ENCODE results near the gene PURA. TPM values are rescaled to one million over a fixed set of nuclear protein-coding genes. Genes with fewer than 3 reads are reported as not detected.
A peak's percentile ranks its signal among the peaks of the same experiment; 100 is the strongest.

The PURA gene
- total and polyA plus RNA-seq, 2 of the 13 experiments (the other 11 are each of a cell fraction or from before 2014, with no cell fraction given), result 2.0 to 5.0 TPM

GRCh38 chr5:140174465-140175366 lies 60.8 kb downstream of the PURA start, which contains the start of gene CYSTM1 (continued):
- TF ChIP-seq ZNF441 (CRISPR knock-in tag; IDR thresholded peaks at IDR 0.05; ENCODE audit: borderline replicate concordance) (no peak), ZFX (CRISPR knock-in tag; IDR thresholded peaks at IDR 0.05; ENCODE audit: low read depth) (peak; percentile 63; the same call in 1 of the 2 replicates), CCAR2 (optimal IDR thresholded peaks at IDR 0.05; ENCODE audit: low read depth, low read length) (peak; percentile 59), ZNF382 (CRISPR knock-in tag; IDR thresholded peaks at IDR 0.05; ENCODE audit: borderline replicate concordance) (no peak), ZNF761 (CRISPR knock-in tag; conservative IDR thresholded peaks at IDR 0.05) (no peak), ZNF326 (CRISPR knock-in tag; IDR thresholded peaks at IDR 0.05; ENCODE audit: borderline replicate concordance) (no peak), ZNF549 (CRISPR knock-in tag; IDR thresholded peaks at IDR 0.05) (0 out of 2 replicates have a peak, but pooled peaks have one; percentile 28), SRSF4 (IDR thresholded peaks at IDR 0.05; ENCODE audit: low read depth, low read length, poor library complexity, severe bottlenecking) (no peak), CCDC6 (CRISPR knock-in tag; IDR thresholded peaks at IDR 0.05) (peak; percentile 12; the same call in 1 of the 2 replicates), HDAC2 (CRISPR knock-in tag; IDR thresholded peaks at IDR 0.05) (peak; percentile 56; the same call in 1 of the 2 replicates), ZNF724P (CRISPR knock-in tag; IDR thresholded peaks at IDR 0.05; ENCODE audit: borderline replicate concordance) (peak; percentile 76; the same call in 1 of the 2 replicates), ZNF562 (CRISPR knock-in tag; IDR thresholded peaks at IDR 0.05; ENCODE audit: borderline replicate concordance) (no peak), NFKBIZ (CRISPR knock-in tag; IDR thresholded peaks at IDR 0.05) (no peak), ZMYM3 (CRISPR knock-in tag; IDR thresholded peaks at IDR 0.05) (0 out of 2 replicates have a peak, but pooled peaks have one; percentile 14), ATF1 (CRISPR knock-in tag; IDR thresholded peaks at IDR 0.05) (peak; percentile 77), GLI4 (CRISPR knock-in tag; IDR thresholded peaks at IDR 0.05; ENCODE audit: borderline replicate concordance) (no peak)
- TF ChIP-seq, protein P1, sequence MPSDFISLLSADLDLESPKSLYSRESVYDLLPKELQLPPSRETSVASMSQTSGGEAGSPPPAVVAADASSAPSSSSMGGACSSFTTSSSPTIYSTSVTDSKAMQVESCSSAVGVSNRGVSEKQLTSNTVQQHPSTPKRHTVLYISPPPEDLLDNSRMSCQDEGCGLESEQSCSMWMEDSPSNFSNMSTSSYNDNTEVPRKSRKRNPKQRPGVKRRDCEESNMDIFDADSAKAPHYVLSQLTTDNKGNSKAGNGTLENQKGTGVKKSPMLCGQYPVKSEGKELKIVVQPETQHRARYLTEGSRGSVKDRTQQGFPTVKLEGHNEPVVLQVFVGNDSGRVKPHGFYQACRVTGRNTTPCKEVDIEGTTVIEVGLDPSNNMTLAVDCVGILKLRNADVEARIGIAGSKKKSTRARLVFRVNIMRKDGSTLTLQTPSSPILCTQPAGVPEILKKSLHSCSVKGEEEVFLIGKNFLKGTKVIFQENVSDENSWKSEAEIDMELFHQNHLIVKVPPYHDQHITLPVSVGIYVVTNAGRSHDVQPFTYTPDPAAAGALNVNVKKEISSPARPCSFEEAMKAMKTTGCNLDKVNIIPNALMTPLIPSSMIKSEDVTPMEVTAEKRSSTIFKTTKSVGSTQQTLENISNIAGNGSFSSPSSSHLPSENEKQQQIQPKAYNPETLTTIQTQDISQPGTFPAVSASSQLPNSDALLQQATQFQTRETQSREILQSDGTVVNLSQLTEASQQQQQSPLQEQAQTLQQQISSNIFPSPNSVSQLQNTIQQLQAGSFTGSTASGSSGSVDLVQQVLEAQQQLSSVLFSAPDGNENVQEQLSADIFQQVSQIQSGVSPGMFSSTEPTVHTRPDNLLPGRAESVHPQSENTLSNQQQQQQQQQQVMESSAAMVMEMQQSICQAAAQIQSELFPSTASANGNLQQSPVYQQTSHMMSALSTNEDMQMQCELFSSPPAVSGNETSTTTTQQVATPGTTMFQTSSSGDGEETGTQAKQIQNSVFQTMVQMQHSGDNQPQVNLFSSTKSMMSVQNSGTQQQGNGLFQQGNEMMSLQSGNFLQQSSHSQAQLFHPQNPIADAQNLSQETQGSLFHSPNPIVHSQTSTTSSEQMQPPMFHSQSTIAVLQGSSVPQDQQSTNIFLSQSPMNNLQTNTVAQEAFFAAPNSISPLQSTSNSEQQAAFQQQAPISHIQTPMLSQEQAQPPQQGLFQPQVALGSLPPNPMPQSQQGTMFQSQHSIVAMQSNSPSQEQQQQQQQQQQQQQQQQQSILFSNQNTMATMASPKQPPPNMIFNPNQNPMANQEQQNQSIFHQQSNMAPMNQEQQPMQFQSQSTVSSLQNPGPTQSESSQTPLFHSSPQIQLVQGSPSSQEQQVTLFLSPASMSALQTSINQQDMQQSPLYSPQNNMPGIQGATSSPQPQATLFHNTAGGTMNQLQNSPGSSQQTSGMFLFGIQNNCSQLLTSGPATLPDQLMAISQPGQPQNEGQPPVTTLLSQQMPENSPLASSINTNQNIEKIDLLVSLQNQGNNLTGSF (CRISPR knock-in tag; IDR thresholded peaks at IDR 0.05), result no peak
